H9 (cell line): ENCODE data around the gene PDE8A. TPM values are rescaled to one million over a fixed set of nuclear protein-coding genes. Genes with fewer than 3 reads are reported as not detected.

ENCODE experiments used
- DNase-seq: peaks from one replicate; pipeline ENCODE4 v3.0.0-alpha.2; 2017
- H2AFZ ChIP-seq: one replicate; pipeline ENCODE4 v1.6.1; 2013; ENCODE audit warnings: mild to moderate bottlenecking, low read length, control low read depth, moderate library complexity
- H2AK5ac ChIP-seq: 2 replicates; pipeline ENCODE4 v1.6.1; 2013; ENCODE audit warnings: low read length, control low read depth, mixed read lengths; ENCODE audit not compliant: insufficient read length
- H2BK120ac ChIP-seq: one replicate; pipeline ENCODE4 v1.6.1; 2013; ENCODE audit warnings: low read depth, mild to moderate bottlenecking, low read length, control low read depth, inconsistent platforms; ENCODE audit not compliant: poor library complexity, severe bottlenecking
- H2BK12ac ChIP-seq: 2 replicates; pipeline ENCODE4 v1.6.1; 2013; ENCODE audit warnings: low read length, control low read depth, mixed read lengths, low read depth; ENCODE audit not compliant: insufficient read length
- H2BK15ac ChIP-seq: 2 replicates; pipeline ENCODE4 v1.6.1; 2013; ENCODE audit warnings: low read depth, low read length, control low read depth
- H2BK20ac ChIP-seq: one replicate; pipeline ENCODE4 v1.6.1; 2013; ENCODE audit warnings: low read depth, mild to moderate bottlenecking, low read length, control low read depth, inconsistent platforms; ENCODE audit not compliant: poor library complexity, severe bottlenecking
- H2BK5ac ChIP-seq: 2 replicates; pipeline ENCODE4 v1.6.1; 2013; ENCODE audit warnings: low read length, control low read depth, mixed read lengths; ENCODE audit not compliant: insufficient read length
- H3K14ac ChIP-seq: 2 replicates; pipeline ENCODE4 v1.6.1; 2013; ENCODE audit warnings: low read length, control low read depth; ENCODE audit not compliant: insufficient read depth
- H3K18ac ChIP-seq: 2 replicates; pipeline ENCODE4 v1.6.1; 2013; ENCODE audit warnings: low read depth, mild to moderate bottlenecking, mixed read lengths, low read length, control low read depth; ENCODE audit not compliant: insufficient read length
- H3K23ac ChIP-seq: 2 replicates; pipeline ENCODE4 v1.6.1; 2013; ENCODE audit warnings: low read length, control low read depth, mixed read lengths, low read depth; ENCODE audit not compliant: insufficient read length
- H3K23me2 ChIP-seq: 2 replicates; pipeline ENCODE4 v1.6.1; 2013; ENCODE audit warnings: low read depth, mild to moderate bottlenecking, mixed read lengths, low read length, control low read depth; ENCODE audit not compliant: insufficient read length, poor library complexity, severe bottlenecking
- H3K27ac ChIP-seq: 2 replicates; pipeline ENCODE4 v1.5.1; 2013; ENCODE audit warnings: low read length, control low read depth, mixed read lengths, low read depth; ENCODE audit not compliant: insufficient read length
- H3K27me3 ChIP-seq: 2 replicates; pipeline ENCODE4 v1.6.1; 2013; ENCODE audit warnings: low read length, control low read depth, inconsistent platforms; ENCODE audit not compliant: insufficient read depth
- H3K4ac ChIP-seq: 2 replicates; pipeline ENCODE4 v1.6.1; 2013; ENCODE audit warnings: low read depth, mild to moderate bottlenecking, control low read depth, inconsistent platforms, low read length, moderate library complexity
- H3K4me1 ChIP-seq: 2 replicates; pipeline ENCODE4 v1.6.1; 2013; ENCODE audit warnings: low read length, control low read depth, inconsistent platforms; ENCODE audit not compliant: insufficient read depth
- H3K4me2 ChIP-seq: 2 replicates; pipeline ENCODE4 v1.6.1; 2013; ENCODE audit warnings: low read length, control low read depth, mixed read lengths; ENCODE audit not compliant: insufficient read length, insufficient read depth
- H3K56ac ChIP-seq: 2 replicates; pipeline ENCODE4 v1.6.1; 2013; ENCODE audit warnings: low read depth, mild to moderate bottlenecking, mixed read lengths, low read length, control low read depth; ENCODE audit not compliant: insufficient read length
- H3K79me1 ChIP-seq: 2 replicates; pipeline ENCODE4 v1.6.1; 2013; ENCODE audit warnings: low read depth, mild to moderate bottlenecking, moderate library complexity, low read length, control low read depth, inconsistent platforms; ENCODE audit not compliant: insufficient read depth, poor library complexity, severe bottlenecking
- H3K79me2 ChIP-seq: 2 replicates; pipeline ENCODE4 v1.6.1; 2013; ENCODE audit warnings: low read length, control low read depth, inconsistent platforms; ENCODE audit not compliant: insufficient read depth
- H3K9ac ChIP-seq: 2 replicates; pipeline ENCODE4 v1.6.1; 2013; ENCODE audit warnings: low read length, control low read depth, mixed read lengths; ENCODE audit not compliant: insufficient read length; ENCODE audit errors: extremely low read depth
- H3K9me3 ChIP-seq: one replicate; pipeline ENCODE4 v1.6.1; 2013; ENCODE audit warnings: low read depth, low read length, inconsistent platforms; ENCODE audit not compliant: control insufficient read depth
- H3T11ph ChIP-seq: one replicate; pipeline ENCODE4 v1.6.1; 2013; ENCODE audit warnings: mild to moderate bottlenecking, low read length, control low read depth, inconsistent platforms
- H4K20me1 ChIP-seq: one replicate; pipeline ENCODE4 v1.6.1; 2013; ENCODE audit not compliant: control insufficient read depth, insufficient read length, insufficient read depth
- H4K5ac ChIP-seq: 2 replicates; pipeline ENCODE4 v1.6.1; 2013; ENCODE audit warnings: low read depth, mild to moderate bottlenecking, mixed read lengths, low read length, control low read depth; ENCODE audit not compliant: insufficient read length
- H4K8ac ChIP-seq: replicated peaks from 2 replicates; pipeline ENCODE4 v1.6.1; 2013; ENCODE audit warnings: low read length, control low read depth, mixed read lengths, low read depth; ENCODE audit not compliant: insufficient read length
- H4K91ac ChIP-seq: 2 replicates; pipeline ENCODE4 v1.6.1; 2013; ENCODE audit warnings: low read depth, mild to moderate bottlenecking, moderate library complexity, mixed read lengths, low read length, control low read depth; ENCODE audit not compliant: insufficient read length
- H3K27ac Mint-ChIP-seq, 3 experiments: 2 replicates in 2 of 3; 3 replicates in 1 of 3; pipeline ENCODE4 v1.8.0; 2020 to 2021; ENCODE audit warnings: mixed read lengths in 3 of 3, mild to moderate bottlenecking in 1 of 3, moderate library complexity in 1 of 3
- H3K27me3 Mint-ChIP-seq: 2 replicates; pipeline ENCODE4 v1.8.0; 2021; ENCODE audit warnings: low read depth, mild to moderate bottlenecking, moderate library complexity, mixed read lengths
- H3K36me3 Mint-ChIP-seq, 3 experiments: 2 replicates in 2 of 3; 3 replicates in 1 of 3; pipeline ENCODE4 v1.8.0; 2020 to 2021; ENCODE audit warnings: low read depth in 3 of 3, mixed read lengths in 3 of 3; ENCODE audit not compliant: insufficient read depth in 1 of 3
- H3K4me1 Mint-ChIP-seq, 2 experiments: 2 replicates each; pipeline ENCODE4 v1.8.0; 2020; ENCODE audit warnings: mixed read lengths in 2 of 2
- H3K4me3 Mint-ChIP-seq, 2 experiments: 2 replicates in 1 of 2; 3 replicates in 1 of 2; pipeline ENCODE4 v1.8.0; 2020 to 2021; ENCODE audit warnings: mild to moderate bottlenecking in 2 of 2, mixed read lengths in 2 of 2, moderate library complexity in 1 of 2
- H3K9me3 Mint-ChIP-seq, 2 experiments: 2 replicates in 1 of 2; 3 replicates in 1 of 2; pipeline ENCODE4 v1.8.0; 2020; ENCODE audit warnings: mild to moderate bottlenecking in 2 of 2, mixed read lengths in 2 of 2, moderate library complexity in 1 of 2
- CTCF ChIP-seq: fragments of 200-600 bp; sonication (generic); conservative IDR thresholded peaks from 3 replicates; pipeline ENCODE4 v1.8.0; 2021; ENCODE audit warnings: antibody characterized with exemption, mild to moderate bottlenecking
- WGBS: extraction: QIAGEN DNeasy Blood & Tissue Kit; methylation state at CpG from one replicate; pipeline ENCODE4 v1.1.7; 2013; ENCODE audit warnings: missing lambda C conversion rate, low lambda C conversion rate, mixed read lengths; ENCODE audit not compliant: insufficient read length; ENCODE audit errors: extremely low coverage; 5-methylcytosine and 5-hydroxymethylcytosine counted together
- total RNA-seq: library from RNA; stranded (reverse); gene quantifications from 2 replicates; pipeline ENCODE4 v1.2.1, GENCODE V29; 2021

Gene PDE8A
- total RNA-seq, 1 experiment from 2014 or later, result 9.3 TPM

GRCh38 chr15:85155857-85156256 lies 174.2 kb downstream of the PDE8A start:
- no peak for TF ChIP-seq CTCF
- Histone ChIP-seq H2AK5ac (no peak overlapping the region), H3K4ac (no peak overlapping the region), H3K79me1 (no peaks in the 10 kb centered on the region), H3K18ac (no peak overlapping the region), H4K5ac (no peak overlapping the region), H3K23ac (no peak overlapping the region), H2BK12ac (no peak overlapping the region), H3K9ac (no peak overlapping the region), H2BK120ac (no peak overlapping the region), H3K27ac (no peak overlapping the region), H3K79me2 (no peaks in the 10 kb centered on the region), H4K20me1 (no peaks in the 10 kb centered on the region), H3K4me1 (no peaks in the 10 kb centered on the region; the same call in 1 of the 2 replicates), H4K91ac (no peak overlapping the region), H2BK15ac (no peak overlapping the region), H2AFZ (no peak overlapping the region), H4K8ac (no peak overlapping the region), H3K56ac (no peak overlapping the region), H2BK5ac (no peak overlapping the region), H3K9me3 (no peaks in the 10 kb centered on the region), H3K23me2 (no peaks in the 10 kb centered on the region), H3K4me2 (no peak overlapping the region), H3K14ac (no peak overlapping the region), H2BK20ac (no peak overlapping the region), H3T11ph (no peak overlapping the region), H3K27me3 (no peaks in the 10 kb centered on the region)
- no peak overlapping the region for H3K4me3 Mint-ChIP-seq
- no peaks in the 10 kb centered on the region; a peak in 1 of 7 replicates for H3K36me3 Mint-ChIP-seq
- H3K9me3 Mint-ChIP-seq, result peaks cover 2 to 3% of the 10 kb centered on the region in 2 experiments; a peak in 2 of 5 replicates
- peaks cover 16 to 21% of the 10 kb centered on the region in 2 experiments for H3K4me1 Mint-ChIP-seq
- no peak overlapping the region for H3K27ac Mint-ChIP-seq
- no peak for DNase-seq
- no peaks in the 10 kb centered on the region; the same call in none of the 2 replicates for H3K27me3 Mint-ChIP-seq
- WGBS, result no CpG with 5 or more reads among the region's 1 CpG
